Right lobe of liver (tissue), 6 donors: ENCODE results near the gene CAMK1G. TPM values are rescaled to one million over a fixed set of nuclear protein-coding genes. Genes with fewer than 3 reads are reported as not detected.

Source experiments
- ATAC-seq, 4 donors: fragments of 200-7000 bp; cut with Tn5 transposase; one replicate each; pipeline ENCODE4 v1.9.1; 2020; ENCODE audit warnings: mild to moderate bottlenecking in 4 of 4, moderate library complexity in 4 of 4
- DNase-seq, 3 donors: peaks; one replicate each; pipeline ENCODE4 v3.0.0-alpha.2; 2020
- H3K27ac ChIP-seq, 3 donors: fragments of 200-600 bp; one replicate each; pipeline ENCODE4 v1.8.0; 2022
- H3K27me3 ChIP-seq, 2 donors: fragments of 200-600 bp; one replicate each; pipeline ENCODE4 v1.8.0; 2022
- H3K36me3 ChIP-seq, 4 donors: fragments of 200-600 bp; sonication (generic) in 1 of 4; one replicate each; pipeline versions ENCODE4 v1.5.1 to v1.8.0; 2017 to 2022; ENCODE audit warnings: control low read depth in 1 of 4
- H3K4me1 ChIP-seq, 4 donors: fragments of 200-600 bp; sonication (generic) in 1 of 4; one replicate each; pipeline versions ENCODE4 v1.5.1 to v1.8.0; 2017 to 2022; ENCODE audit warnings: control low read depth in 1 of 4
- H3K4me3 ChIP-seq, 3 donors: fragments of 200-600 bp; one replicate each; pipeline ENCODE4 v1.8.0; 2022
- H3K9me3 ChIP-seq, 4 donors: fragments of 200-600 bp; sonication (generic) in 1 of 4; one replicate each; pipeline versions ENCODE4 v1.5.1 to v1.8.0; 2017 to 2022; ENCODE audit warnings: control low read depth in 1 of 4
- CTCF ChIP-seq, 4 donors: fragments of 200-600 bp in 3 of 4; fragments of 450-650 bp in 1 of 4; IDR thresholded peaks; one replicate each; pipeline versions ENCODE4 v1.5.1 to v1.8.0; 2016 to 2022; ENCODE audit warnings: antibody characterized with exemption in 4 of 4, mild to moderate bottlenecking in 2 of 4
- POLR2A ChIP-seq: fragments of 450-650 bp; IDR thresholded peaks from one replicate; pipeline ENCODE4 v1.6.1; 2017; ENCODE audit warnings: antibody characterized with exemption, mild to moderate bottlenecking
- WGBS: methylation state at CpG from one replicate; pipeline ENCODE4 v1.1.6; 2018; ENCODE audit warnings: low coverage, low lambda C conversion rate; ENCODE audit not compliant: insufficient coverage; ENCODE audit errors: missing lambda C conversion rate; 5-methylcytosine and 5-hydroxymethylcytosine counted together
- intact Hi-C, 2 donors: fragments of 100-400 bp; cut with DNase I; formaldehyde crosslinking; loops; one replicate each; pipeline versions ENCODE4 v1.11.2 to v1.14.1; 2022
- total RNA-seq, 6 experiments: library from RNA; depleted of rRNA in 2 of 6; stranded (reverse); fragments of >200 nt in 2 of 6; fragmentation: NEBNext Ultra II Directional in 3 of 6; extraction: Animal tissue kit (Norgen Biotek cat#: 25700) in 3 of 6; gene quantifications; one replicate each; pipeline versions ENCODE4 v1.1.0 to v1.2.4, GENCODE V29; 2016 to 2023
- donor health status: DM: no; HTN: yes; CAD: no.
- donor health status: DM: no; HTN: no; CAD: no.
- donor health status: DM: no; HTN: no; CAD: no.
- donor health status: DM: no; HTN: yes; CAD: no.
- donor health status: DM: no; HTN: yes; CAD: no.

The CAMK1G gene
- total RNA-seq, 6 experiments from 2014 or later, result 0.17 to 0.80 (median 0.37) TPM; not detected in 2

DNA sequence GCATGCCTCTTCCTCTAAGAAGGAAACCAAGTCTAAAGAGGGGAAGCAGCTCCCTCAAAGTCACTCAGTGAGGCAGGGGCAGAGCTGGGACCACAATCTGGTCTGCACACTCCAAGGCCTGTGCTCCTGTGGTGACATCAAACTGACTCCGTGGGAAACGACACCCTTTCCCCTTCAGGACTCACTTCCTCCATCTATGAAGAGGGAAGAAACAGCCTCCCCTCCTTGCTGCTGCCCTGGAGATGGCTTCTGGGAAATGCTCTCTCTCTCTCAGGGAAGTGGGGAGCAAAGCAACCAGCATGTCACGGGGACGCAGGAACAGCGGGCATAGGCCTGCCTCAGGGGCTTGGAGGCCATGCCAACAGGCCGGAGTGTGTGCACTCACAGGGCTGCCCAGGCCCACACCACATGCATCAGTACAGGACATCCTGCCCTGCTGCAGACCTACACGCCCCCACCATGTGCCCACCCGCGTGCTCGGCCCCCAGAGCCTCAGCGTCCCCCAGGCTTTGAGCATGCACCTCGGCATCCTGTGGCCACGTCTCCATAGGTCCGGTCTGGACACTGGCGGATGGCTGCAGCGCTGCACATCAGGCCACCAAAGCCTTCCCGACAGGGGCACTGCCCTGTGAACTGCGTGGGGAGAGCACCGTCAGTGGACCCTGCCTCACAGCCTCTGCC lies 43.0 kb downstream of the CAMK1G start:
- Histone ChIP-seq H3K27me3 (no peaks in the 10 kb centered on the region), H3K36me3 (no peaks in the 10 kb centered on the region), H3K9me3 (no peaks in the 10 kb centered on the region), H3K27ac (no peak overlapping the region), H3K4me1 (peaks cover 0 to 39% (median 11%) of the 10 kb centered on the region in 4 donors), H3K4me3 (no peak overlapping the region)
- ATAC-seq (no peak), DNase-seq (no peak)
- intact Hi-C loops, result loop anchor here in 1 of 2 donors (10.0 kb wide), 1 partner anchor 52 kb away; no protein-coding TSS in a partner anchor
- 81% methylated on average over 5 of the region's 19 CpGs for WGBS
- no peak for TF ChIP-seq POLR2A
- TF ChIP-seq CTCF (IDR thresholded peaks at IDR 0.05), result no peak

- H3K4me3 ChIP-seq, result peak overlapping the region in 2 of 3 donors; percentile 40 to 57
- H3K4me1 ChIP-seq, result peaks cover 0 to 32% (median 11%) of the 10 kb centered on the region in 4 donors
- TF ChIP-seq CTCF (IDR thresholded peaks at IDR 0.05) (no peak), POLR2A (no peak)
- ATAC-seq, result peak in 3 of 4 donors; percentile 3 to 19 (median 15)
- 33% methylated on average over 2 of the region's 16 CpGs for WGBS
- H3K9me3 ChIP-seq, result no peaks in the 10 kb centered on the region
- intact Hi-C loops, result loop anchor here in 1 of 2 donors (10.0 kb wide), 1 partner anchor 52 kb away; no protein-coding TSS in a partner anchor
- H3K27ac ChIP-seq, result peak overlapping the region in 1 of 3 donors; percentile 83
- H3K27me3 ChIP-seq, result no peaks in the 10 kb centered on the region
- H3K36me3 ChIP-seq, result no peaks in the 10 kb centered on the region
- DNase-seq, result no peak
Measured at GRCh38 chr1:209627027-209627731, 43.7 kb downstream of the CAMK1G start.

DNA sequence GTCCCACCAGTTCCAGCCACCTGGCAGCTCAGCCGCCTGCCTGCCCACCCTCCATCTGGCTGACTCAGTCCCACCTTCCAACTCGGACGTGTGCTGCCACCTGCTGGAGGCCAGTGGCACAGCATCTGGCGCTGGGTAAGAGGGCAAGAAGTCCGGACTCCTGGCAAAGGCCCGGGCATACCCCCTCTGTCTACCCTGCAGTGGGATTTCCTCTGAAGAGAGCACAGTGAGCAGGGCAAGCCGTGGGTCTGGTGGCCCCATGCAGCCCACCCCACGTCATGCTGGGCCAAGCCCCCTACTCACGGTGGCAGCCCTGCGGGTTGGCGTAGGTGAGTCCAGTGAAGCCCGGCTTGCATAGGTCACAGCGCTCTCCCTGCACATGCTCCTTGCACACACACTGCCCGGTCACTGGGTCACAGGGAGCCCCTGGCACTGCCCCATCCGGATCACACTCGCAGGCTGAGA lies 44.2 kb downstream of the CAMK1G start:
- peak; percentile 92 to 96 (median 94) for ATAC-seq
- Histone ChIP-seq H3K4me1 (peaks cover 0 to 31% (median 11%) of the 10 kb centered on the region in 4 donors), H3K27ac (peak overlapping the region; percentile 26 to 83 (median 42)), H3K36me3 (no peaks in the 10 kb centered on the region), H3K27me3 (no peaks in the 10 kb centered on the region), H3K9me3 (no peaks in the 10 kb centered on the region), H3K4me3 (peak overlapping the region; percentile 12 to 57 (median 40))
- TF ChIP-seq POLR2A, result peak; percentile 39
- peak; percentile 96 to 100 (median 98) for TF ChIP-seq CTCF (IDR thresholded peaks at IDR 0.05)
- WGBS, result 9% methylated on average over 4 of the region's 16 CpGs
- DNase-seq, result peak; percentile 85 to 95 (median 93)
- intact Hi-C loops, result loop anchor here in 1 of 2 donors (10.0 kb wide), 1 partner anchor 53 kb away; no protein-coding TSS in a partner anchor

- Histone ChIP-seq H3K4me3 (no peak overlapping the region), H3K4me1 (peaks cover 0 to 31% (median 11%) of the 10 kb centered on the region in 4 donors), H3K27me3 (no peaks in the 10 kb centered on the region), H3K36me3 (no peaks in the 10 kb centered on the region), H3K9me3 (no peaks in the 10 kb centered on the region), H3K27ac (peak overlapping the region in 1 of 3 donors; percentile 83)
- ATAC-seq, result no peak
- TF ChIP-seq POLR2A, result no peak
- no peak for DNase-seq
- 73% methylated on average over 6 of the region's 7 CpGs for WGBS
- intact Hi-C loops, result loop anchor here in 1 of 2 donors (10.0 kb wide), 1 partner anchor 54 kb away; no protein-coding TSS in a partner anchor
Measured at GRCh38 chr1:209628618-209629299, 45.2 kb downstream of the CAMK1G start.
